Subcutaneous abdominal adipose tissue (tissue), 5 donors: ENCODE results near the gene SYNPO2.

ENCODE experiments used
- H3K27ac ChIP-seq: one replicate; pipeline ENCODE4 v1.7.0; 2013; ENCODE audit warnings: low read depth, mild to moderate bottlenecking, inconsistent platforms, low read length, moderate library complexity
- H3K27me3 ChIP-seq, 5 donors: one replicate each; pipeline ENCODE4 v1.7.0; 2013; ENCODE audit warnings: low read length in 5 of 5, inconsistent platforms in 1 of 5; ENCODE audit not compliant: control insufficient read depth in 5 of 5, insufficient read depth in 4 of 5
- H3K36me3 ChIP-seq, 5 donors: one replicate each; pipeline ENCODE4 v1.7.0; 2013; ENCODE audit warnings: low read length in 5 of 5; ENCODE audit not compliant: control insufficient read depth in 5 of 5, insufficient read depth in 5 of 5
- H3K4me1 ChIP-seq, 5 donors: one replicate each; pipeline ENCODE4 v1.7.0; 2013; ENCODE audit warnings: low read length in 5 of 5, mild to moderate bottlenecking in 3 of 5, moderate library complexity in 1 of 5; ENCODE audit not compliant: control insufficient read depth in 5 of 5, insufficient read depth in 5 of 5
- H3K4me3 ChIP-seq, 5 donors: one replicate each; pipeline ENCODE4 v1.7.0; 2013; ENCODE audit warnings: low read length in 5 of 5, low read depth in 1 of 5
- H3K9ac ChIP-seq, 5 donors: one replicate each; pipeline ENCODE4 v1.7.0; 2013; ENCODE audit warnings: low read length in 5 of 5, mild to moderate bottlenecking in 4 of 5, moderate library complexity in 3 of 5
- H3K9me3 ChIP-seq, 5 donors: one replicate each; pipeline ENCODE4 v1.7.0; 2013; ENCODE audit warnings: low read length in 5 of 5; ENCODE audit not compliant: control insufficient read depth in 5 of 5
- donor health status: healthy.
- donor health status: healthy.
- donor health status: healthy.
- donor health status: healthy.
- donor health status: healthy.

The SYNPO2 gene, protein sequence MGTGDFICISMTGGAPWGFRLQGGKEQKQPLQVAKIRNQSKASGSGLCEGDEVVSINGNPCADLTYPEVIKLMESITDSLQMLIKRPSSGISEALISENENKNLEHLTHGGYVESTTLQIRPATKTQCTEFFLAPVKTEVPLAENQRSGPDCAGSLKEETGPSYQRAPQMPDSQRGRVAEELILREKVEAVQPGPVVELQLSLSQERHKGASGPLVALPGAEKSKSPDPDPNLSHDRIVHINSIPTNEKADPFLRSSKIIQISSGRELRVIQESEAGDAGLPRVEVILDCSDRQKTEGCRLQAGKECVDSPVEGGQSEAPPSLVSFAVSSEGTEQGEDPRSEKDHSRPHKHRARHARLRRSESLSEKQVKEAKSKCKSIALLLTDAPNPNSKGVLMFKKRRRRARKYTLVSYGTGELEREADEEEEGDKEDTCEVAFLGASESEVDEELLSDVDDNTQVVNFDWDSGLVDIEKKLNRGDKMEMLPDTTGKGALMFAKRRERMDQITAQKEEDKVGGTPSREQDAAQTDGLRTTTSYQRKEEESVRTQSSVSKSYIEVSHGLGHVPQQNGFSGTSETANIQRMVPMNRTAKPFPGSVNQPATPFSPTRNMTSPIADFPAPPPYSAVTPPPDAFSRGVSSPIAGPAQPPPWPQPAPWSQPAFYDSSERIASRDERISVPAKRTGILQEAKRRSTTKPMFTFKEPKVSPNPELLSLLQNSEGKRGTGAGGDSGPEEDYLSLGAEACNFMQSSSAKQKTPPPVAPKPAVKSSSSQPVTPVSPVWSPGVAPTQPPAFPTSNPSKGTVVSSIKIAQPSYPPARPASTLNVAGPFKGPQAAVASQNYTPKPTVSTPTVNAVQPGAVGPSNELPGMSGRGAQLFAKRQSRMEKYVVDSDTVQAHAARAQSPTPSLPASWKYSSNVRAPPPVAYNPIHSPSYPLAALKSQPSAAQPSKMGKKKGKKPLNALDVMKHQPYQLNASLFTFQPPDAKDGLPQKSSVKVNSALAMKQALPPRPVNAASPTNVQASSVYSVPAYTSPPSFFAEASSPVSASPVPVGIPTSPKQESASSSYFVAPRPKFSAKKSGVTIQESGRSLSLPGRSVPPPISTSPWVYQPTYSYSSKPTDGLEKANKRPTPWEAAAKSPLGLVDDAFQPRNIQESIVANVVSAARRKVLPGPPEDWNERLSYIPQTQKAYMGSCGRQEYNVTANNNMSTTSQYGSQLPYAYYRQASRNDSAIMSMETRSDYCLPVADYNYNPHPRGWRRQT

DNA sequence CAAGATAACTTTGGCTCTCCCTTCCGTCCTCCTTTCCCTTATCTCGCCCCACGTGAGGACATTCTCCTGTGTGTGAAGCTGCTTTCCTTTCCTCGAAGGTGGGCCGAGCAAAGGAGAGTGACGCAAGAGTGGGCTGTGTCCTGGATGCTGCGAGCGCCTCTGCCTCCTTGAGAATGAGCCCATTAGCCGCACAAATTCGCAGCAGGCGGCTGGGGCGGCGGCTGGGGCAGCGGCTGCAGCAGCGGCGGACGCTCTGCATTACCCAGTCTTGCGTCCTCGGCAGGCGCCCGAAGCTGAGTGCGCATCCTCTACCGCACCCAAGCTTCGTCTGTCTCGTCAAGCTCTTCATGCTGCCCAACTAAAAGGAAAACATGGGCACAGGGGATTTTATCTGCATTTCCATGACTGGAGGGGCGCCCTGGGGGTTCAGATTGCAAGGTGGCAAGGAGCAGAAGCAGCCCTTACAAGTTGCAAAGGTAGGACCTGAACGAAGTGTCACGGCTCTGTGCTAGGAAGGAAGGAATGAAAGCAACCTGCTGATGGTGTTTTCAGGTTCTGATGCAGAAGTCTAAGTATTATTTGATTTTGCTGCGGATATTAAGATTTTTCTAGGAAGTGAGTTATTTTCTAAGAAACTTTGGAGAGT is at the start of gene SYNPO2:
TSS of gene SYNPO2 (plus strand) at position 189 of the 646 bp plus-strand sequence. CDS start at position 372, 183 bp downstream.
- peak within 1 kb of the TSS in 1 of 5 donors; percentile 56 for H3K9ac ChIP-seq
- no peaks in the 10 kb centered on the region for H3K9me3 ChIP-seq
- peaks cover 0 to 6% (median 0%) of the 10 kb centered on the region in 5 donors for H3K27me3 ChIP-seq
- peak within 1 kb of the TSS; percentile 52 to 77 (median 57) for H3K4me3 ChIP-seq
- no peak within 1 kb of the TSS for H3K27ac ChIP-seq
- no peaks in the 10 kb centered on the region for H3K36me3 ChIP-seq
- H3K4me1 ChIP-seq, result peaks cover 0 to 10% (median 10%) of the 10 kb centered on the region in 5 donors

DNA sequence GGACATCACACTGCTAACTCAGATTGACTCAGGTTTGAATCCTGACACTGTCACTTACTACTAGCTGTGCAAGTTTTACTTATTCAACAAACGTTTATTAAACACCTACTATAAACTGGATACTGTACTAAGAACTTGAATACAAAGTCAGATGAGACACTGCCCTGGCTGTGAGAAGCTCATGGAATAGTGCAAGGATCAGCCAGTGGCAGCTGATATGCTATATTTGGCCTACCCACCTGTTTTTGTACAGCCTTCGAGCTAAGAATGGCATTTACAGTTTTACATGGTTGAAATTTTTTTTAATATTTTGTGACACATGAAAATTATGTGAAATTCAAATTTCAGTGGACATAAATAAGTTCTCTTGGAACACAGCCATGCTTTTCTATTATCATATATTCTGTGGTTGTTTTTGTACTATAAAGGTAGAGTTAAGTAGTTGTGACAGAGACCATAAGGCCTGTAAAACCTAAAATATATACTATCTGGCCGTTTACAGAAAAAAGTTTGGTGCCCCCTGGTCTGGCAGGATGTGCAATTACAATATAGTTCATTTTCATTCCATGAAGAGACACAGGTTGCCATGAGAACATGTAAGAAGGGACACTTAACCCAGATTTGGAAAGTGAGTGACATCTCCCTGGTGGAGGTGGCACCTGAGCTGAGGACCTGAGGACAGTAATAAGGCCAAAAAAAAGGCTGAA is 49.3 kb upstream of the SYNPO2 start:
- Histone ChIP-seq H3K27ac (no peak overlapping the region), H3K36me3 (no peaks in the 10 kb centered on the region)

DNA sequence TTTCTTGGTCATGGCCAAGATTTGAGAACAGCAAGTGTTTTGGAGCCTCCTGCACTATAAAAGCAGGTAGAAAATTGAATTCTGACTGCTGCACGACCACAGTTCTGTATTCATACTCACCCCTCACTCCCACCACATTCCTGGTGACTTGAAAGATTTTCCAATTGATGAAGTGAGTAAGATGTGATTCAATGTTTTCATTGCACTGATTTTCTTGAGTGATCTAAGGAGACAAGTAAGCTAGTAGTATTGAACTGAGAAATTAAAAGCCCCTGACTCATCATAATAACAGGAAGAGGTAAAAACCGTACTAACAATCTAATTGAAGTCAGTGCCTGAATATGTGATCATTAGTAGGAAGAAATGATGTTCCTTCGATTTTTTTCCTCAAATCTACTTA is 46.6 kb upstream of the SYNPO2 start:
- Histone ChIP-seq H3K9ac (no peak overlapping the region), H3K4me1 (no peaks in the 10 kb centered on the region), H3K4me3 (no peak overlapping the region), H3K27ac (no peak overlapping the region), H3K36me3 (no peaks in the 10 kb centered on the region), H3K9me3 (no peaks in the 10 kb centered on the region), H3K27me3 (no peaks in the 10 kb centered on the region)

More for the DNA sequence above, 49.3 kb upstream of the SYNPO2 start:
- H3K9ac ChIP-seq, result no peak overlapping the region
- no peaks in the 10 kb centered on the region for H3K9me3 ChIP-seq
- no peaks in the 10 kb centered on the region for H3K27me3 ChIP-seq
- no peak overlapping the region for H3K4me3 ChIP-seq
- H3K4me1 ChIP-seq, result peaks cover 3 to 16% (median 16%) of the 10 kb centered on the region in 5 donors

DNA sequence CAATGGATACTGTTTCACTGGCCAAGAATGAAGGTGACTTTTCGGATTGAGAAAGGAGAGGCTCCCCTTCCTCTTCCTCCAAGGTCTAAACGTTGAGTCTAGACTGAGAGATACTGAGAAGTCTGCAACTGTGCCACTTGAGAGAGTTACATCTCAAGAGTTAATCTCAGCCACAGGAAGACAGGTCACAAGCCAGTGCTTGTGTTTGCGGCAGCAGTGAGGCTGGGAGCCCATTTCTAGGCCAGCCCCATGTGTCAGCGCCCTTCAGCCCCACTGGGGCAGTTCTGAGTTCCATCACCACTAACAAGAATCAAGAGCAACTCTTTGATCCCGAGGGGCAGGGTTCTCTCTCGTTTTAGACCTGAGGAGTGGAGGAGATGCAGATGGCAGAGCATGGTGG is 45.4 kb upstream of the SYNPO2 start:
- H3K27me3 ChIP-seq, result no peaks in the 10 kb centered on the region
- no peaks in the 10 kb centered on the region for H3K9me3 ChIP-seq
- H3K4me1 ChIP-seq, result no peaks in the 10 kb centered on the region
- no peak overlapping the region for H3K4me3 ChIP-seq
- no peak overlapping the region for H3K27ac ChIP-seq
- no peak overlapping the region for H3K9ac ChIP-seq
- H3K36me3 ChIP-seq, result no peaks in the 10 kb centered on the region

DNA sequence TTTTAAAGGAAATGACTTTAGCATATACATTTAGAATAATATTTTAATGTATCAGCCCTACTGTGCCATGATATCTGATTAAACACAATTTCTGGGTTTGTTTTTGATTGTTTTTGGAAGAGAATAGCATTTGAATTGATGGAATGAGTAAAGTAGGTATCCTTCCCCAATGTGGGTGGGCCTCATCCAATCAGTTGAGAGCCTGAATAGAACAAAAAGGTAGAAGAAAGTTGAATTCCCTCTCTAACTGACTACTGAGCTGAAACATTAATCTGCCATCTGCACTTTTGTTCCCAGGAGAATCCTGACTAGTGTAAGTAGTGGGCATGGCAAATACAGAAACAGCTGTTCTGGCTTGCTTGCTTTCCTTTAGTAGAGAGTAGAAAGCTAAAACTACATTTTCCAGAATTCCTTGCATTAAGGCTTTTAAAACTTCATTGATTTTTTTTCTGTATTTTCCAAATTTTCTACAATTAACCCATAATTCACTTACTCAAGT is 43.1 kb upstream of the SYNPO2 start:
- no peak overlapping the region for H3K4me3 ChIP-seq
- no peaks in the 10 kb centered on the region for H3K9me3 ChIP-seq
- H3K27ac ChIP-seq, result no peak overlapping the region
- no peaks in the 10 kb centered on the region for H3K36me3 ChIP-seq
- H3K27me3 ChIP-seq, result no peaks in the 10 kb centered on the region
- peaks cover 0 to 4% (median 0%) of the 10 kb centered on the region in 5 donors for H3K4me1 ChIP-seq
- no peak overlapping the region for H3K9ac ChIP-seq

DNA sequence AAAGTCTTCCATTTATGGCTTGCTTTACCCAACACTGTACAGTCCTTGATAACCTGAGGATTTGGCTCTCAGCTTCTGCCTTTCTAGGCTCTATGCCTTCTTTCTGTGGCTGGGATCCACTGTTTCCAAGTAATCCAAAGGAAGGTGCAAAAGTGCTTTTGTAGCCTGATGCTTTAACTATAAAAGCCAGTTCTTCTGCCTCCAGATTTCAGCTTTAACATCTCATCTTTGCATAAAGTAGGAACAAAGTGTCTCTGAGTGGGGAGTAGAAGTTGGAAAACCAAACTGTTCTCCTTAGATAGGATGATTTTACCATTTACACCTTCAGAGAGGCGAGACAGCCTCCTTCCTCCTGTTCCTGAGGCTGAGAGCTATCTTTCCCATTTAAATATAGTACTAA is 41.7 kb upstream of the SYNPO2 start:
- no peaks in the 10 kb centered on the region for H3K27me3 ChIP-seq
- H3K27ac ChIP-seq, result no peak overlapping the region
- H3K9ac ChIP-seq, result no peak overlapping the region
- no peaks in the 10 kb centered on the region for H3K9me3 ChIP-seq
- no peak overlapping the region for H3K4me3 ChIP-seq
- H3K4me1 ChIP-seq, result peaks cover 0 to 9% (median 0%) of the 10 kb centered on the region in 5 donors
- no peaks in the 10 kb centered on the region for H3K36me3 ChIP-seq

DNA sequence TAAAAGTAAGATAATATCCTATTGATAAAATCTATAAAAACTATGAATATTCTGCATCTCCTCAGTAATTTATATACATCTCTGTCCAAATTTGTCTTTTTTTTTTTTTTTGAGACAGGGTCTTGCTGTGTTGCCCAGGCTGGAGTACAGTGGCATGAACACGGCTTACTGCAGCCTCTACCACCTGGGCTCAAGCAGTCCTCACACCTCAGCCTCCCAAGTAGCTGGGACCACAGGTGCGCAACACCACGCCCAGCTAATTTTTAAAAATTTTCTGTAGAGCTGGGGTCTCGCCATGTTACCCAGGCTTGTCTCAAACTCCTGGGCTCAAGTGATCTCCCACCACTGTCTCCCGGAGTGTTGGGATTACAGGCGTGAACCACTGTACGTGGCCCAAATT is 40.4 kb upstream of the SYNPO2 start:
- H3K9me3 ChIP-seq, result no peaks in the 10 kb centered on the region
- no peak overlapping the region for H3K9ac ChIP-seq
- no peak overlapping the region for H3K4me3 ChIP-seq
- peaks cover 0 to 9% (median 0%) of the 10 kb centered on the region in 5 donors for H3K4me1 ChIP-seq
- no peak overlapping the region for H3K27ac ChIP-seq
- no peaks in the 10 kb centered on the region for H3K27me3 ChIP-seq
- no peaks in the 10 kb centered on the region for H3K36me3 ChIP-seq

DNA sequence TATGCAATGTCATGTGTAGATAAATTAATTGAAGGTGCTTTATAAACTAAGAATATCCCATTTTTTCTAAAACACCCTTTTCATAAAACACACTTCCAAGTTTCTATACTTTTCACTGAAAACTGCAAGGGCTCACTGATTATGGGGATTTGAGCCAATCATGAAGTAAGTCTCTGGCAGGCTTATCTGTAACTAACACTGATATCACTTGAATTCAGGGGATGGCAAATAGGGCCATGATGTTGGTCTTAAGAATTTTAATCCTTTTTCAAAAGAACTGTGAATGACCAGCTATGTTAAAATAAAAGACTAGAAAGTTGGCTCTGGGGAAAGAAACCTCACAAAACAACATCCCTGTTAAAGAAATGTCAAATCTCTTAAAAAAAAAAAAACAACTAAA is 39.8 kb upstream of the SYNPO2 start:
- Histone ChIP-seq H3K9me3 (no peaks in the 10 kb centered on the region), H3K27me3 (no peaks in the 10 kb centered on the region), H3K4me3 (no peak overlapping the region), H3K9ac (no peak overlapping the region), H3K4me1 (peaks cover 0 to 9% (median 0%) of the 10 kb centered on the region in 5 donors), H3K27ac (no peak overlapping the region), H3K36me3 (no peaks in the 10 kb centered on the region)
